Measurements from ENCODE around the gene EFL1. TPM values are rescaled to one million over a fixed set of nuclear protein-coding genes. Genes with fewer than 3 reads are reported as not detected.

The EFL1 gene
- total RNA-seq, 3 donors from 2014 or later (not counting 1 experiment from before 2014, with no cell fraction given), result 17.1 to 29.6 (median 20.6) TPM

DNA sequence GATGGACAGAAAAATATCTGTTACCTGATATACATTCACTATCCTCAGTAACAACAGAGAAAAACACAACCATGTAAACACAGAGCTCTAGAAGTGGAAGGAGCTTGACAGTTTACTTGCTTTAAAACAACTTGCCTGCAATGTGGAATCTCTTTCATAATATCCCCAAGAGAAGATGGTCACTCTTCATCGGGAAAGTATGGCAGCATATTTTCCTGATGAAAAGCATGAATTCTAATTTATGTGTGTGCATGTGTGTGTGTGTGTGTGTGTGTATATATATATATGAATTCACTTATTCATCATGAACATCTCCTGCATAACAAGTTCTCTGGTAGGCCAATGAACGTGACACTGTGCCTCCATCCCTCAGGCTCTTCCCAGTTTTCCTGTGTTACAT, 81.2 kb downstream of the EFL1 start:
- no peak for ATAC-seq
- H3K9me3 Mint-ChIP-seq, result no peaks in the 10 kb centered on the region
- no peak overlapping the region for H3K4me3 Mint-ChIP-seq
- TF ChIP-seq, protein P1, sequence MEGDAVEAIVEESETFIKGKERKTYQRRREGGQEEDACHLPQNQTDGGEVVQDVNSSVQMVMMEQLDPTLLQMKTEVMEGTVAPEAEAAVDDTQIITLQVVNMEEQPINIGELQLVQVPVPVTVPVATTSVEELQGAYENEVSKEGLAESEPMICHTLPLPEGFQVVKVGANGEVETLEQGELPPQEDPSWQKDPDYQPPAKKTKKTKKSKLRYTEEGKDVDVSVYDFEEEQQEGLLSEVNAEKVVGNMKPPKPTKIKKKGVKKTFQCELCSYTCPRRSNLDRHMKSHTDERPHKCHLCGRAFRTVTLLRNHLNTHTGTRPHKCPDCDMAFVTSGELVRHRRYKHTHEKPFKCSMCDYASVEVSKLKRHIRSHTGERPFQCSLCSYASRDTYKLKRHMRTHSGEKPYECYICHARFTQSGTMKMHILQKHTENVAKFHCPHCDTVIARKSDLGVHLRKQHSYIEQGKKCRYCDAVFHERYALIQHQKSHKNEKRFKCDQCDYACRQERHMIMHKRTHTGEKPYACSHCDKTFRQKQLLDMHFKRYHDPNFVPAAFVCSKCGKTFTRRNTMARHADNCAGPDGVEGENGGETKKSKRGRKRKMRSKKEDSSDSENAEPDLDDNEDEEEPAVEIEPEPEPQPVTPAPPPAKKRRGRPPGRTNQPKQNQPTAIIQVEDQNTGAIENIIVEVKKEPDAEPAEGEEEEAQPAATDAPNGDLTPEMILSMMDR (IDR thresholded peaks at IDR 0.05), result no peak
- H3K27ac Mint-ChIP-seq, result no peak overlapping the region
- no peak for DNase-seq
- intact Hi-C loops (cut with micrococcal nuclease), result no loop called here
- no peaks in the 10 kb centered on the region for H3K36me3 ChIP-seq (ENCODE audit: control insufficient read depth, insufficient read depth, low read length)
- no peaks in the 10 kb centered on the region for H3K36me3 Mint-ChIP-seq
- no peak overlapping the region for H3K4me3 ChIP-seq (ENCODE audit: low read length)
- no peaks in the 10 kb centered on the region for H3K27me3 Mint-ChIP-seq (ENCODE audit: low read depth in 2 of 2)
- peaks cover 8 to 29% of the 10 kb centered on the region in 2 donors for H3K4me1 Mint-ChIP-seq
- H3K4me1 ChIP-seq (ENCODE audit: control insufficient read depth, insufficient read depth, low read length), result no peaks in the 10 kb centered on the region
- WGBS (ENCODE audit: insufficient coverage), result 95% methylated on average over 1 of the region's 2 CpGs
- H3K27me3 ChIP-seq (ENCODE audit: control insufficient read depth, insufficient read depth, low read length), result no peaks in the 10 kb centered on the region
- H3K27ac ChIP-seq (ENCODE audit: low read length), result no peak overlapping the region
- no peaks in the 10 kb centered on the region for H3K9me3 ChIP-seq (ENCODE audit: control insufficient read depth, insufficient read depth, low read length)

DNA sequence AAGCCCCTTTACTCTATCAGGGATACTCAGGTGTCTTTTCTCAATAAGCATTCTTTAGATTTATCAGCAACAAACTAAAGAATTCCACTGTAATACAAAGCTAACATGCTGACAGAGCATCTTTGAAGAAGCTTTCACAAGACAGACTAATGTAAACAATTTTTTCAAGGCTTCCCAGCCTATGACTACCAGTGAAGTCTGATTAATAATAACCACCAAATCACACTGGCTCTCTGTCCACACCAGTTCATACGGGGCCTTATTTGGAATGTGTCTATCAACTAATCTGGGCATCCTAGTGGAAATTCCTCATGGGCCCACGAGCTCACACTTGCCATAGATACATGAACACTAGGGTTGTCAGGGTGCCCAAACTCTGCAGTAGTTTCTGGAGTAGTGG, 84.5 kb downstream of the EFL1 start:
- Histone ChIP-seq H3K9me3 (ENCODE audit: control insufficient read depth, insufficient read depth, low read length) (no peaks in the 10 kb centered on the region), H3K4me3 (ENCODE audit: low read length) (no peak overlapping the region), H3K27ac (ENCODE audit: low read length) (no peak overlapping the region), H3K36me3 (ENCODE audit: control insufficient read depth, insufficient read depth, low read length) (no peaks in the 10 kb centered on the region), H3K4me1 (ENCODE audit: control insufficient read depth, insufficient read depth, low read length) (no peaks in the 10 kb centered on the region), H3K27me3 (ENCODE audit: control insufficient read depth, insufficient read depth, low read length) (no peaks in the 10 kb centered on the region)
- no peak for DNase-seq
- ATAC-seq, result no peak
- Mint-ChIP-seq H3K27me3 (ENCODE audit: low read depth in 2 of 2) (no peaks in the 10 kb centered on the region), H3K27ac (no peak overlapping the region), H3K4me3 (no peak overlapping the region), H3K4me1 (peaks cover 8 to 22% of the 10 kb centered on the region in 2 donors), H3K9me3 (no peaks in the 10 kb centered on the region), H3K36me3 (no peaks in the 10 kb centered on the region)
- intact Hi-C loops (cut with micrococcal nuclease), result no loop called here
- WGBS (ENCODE audit: insufficient coverage), result 100% methylated on average over 2 of the region's 2 CpGs
- TF ChIP-seq, protein P1 (IDR thresholded peaks at IDR 0.05), result no peak

DNA sequence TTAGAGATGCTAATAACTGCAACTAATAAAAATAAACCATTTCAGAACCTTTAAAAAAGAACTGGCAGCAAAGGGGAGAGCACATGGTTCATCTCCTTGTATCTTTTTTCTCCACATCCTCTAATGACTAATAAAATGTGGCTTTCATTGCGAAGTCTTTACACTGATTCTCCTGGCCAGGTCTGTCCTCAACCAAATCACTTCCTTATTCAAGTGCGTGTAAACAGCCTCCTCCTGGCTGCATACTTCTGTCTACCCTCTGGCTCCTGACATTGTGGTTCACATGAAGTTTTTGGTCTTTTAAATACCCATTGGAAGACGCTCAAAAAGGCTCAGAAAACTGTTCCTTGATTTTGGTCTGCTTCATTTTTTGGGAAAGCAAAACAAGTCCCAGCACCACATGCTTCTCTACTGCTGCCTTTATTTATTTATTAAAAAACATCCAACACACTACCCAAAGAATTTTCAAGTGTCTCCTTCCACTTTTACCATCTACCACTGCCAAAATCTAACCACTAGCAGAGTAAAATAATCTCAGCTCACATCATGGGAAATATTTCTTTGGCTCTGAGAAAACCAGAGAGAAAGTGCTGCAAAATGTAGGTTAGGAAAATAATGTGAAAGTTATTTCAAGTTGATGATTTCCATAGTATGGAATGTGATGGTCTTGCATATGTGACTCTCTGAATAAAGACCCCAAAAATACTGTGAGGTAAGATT, 85.1 kb downstream of the EFL1 start:
- H3K9me3 Mint-ChIP-seq, result no peaks in the 10 kb centered on the region
- H3K27me3 Mint-ChIP-seq (ENCODE audit: low read depth in 2 of 2), result no peaks in the 10 kb centered on the region
- no peak overlapping the region for H3K27ac ChIP-seq (ENCODE audit: low read length)
- DNase-seq (no peak), ATAC-seq (no peak)
- WGBS (ENCODE audit: insufficient coverage), result 69% methylated on average over 3 of the region's 3 CpGs
- no peaks in the 10 kb centered on the region for H3K27me3 ChIP-seq (ENCODE audit: control insufficient read depth, insufficient read depth, low read length)
- H3K36me3 Mint-ChIP-seq, result no peaks in the 10 kb centered on the region
- peaks cover 8 to 22% of the 10 kb centered on the region in 2 donors for H3K4me1 Mint-ChIP-seq
- H3K4me3 Mint-ChIP-seq, result no peak overlapping the region
- H3K4me3 ChIP-seq (ENCODE audit: low read length), result no peak overlapping the region
- peak overlapping the region in 1 of 2 donors; percentile 27 for H3K27ac Mint-ChIP-seq
- TF ChIP-seq, protein P1 (IDR thresholded peaks at IDR 0.05), result no peak
- no peaks in the 10 kb centered on the region for H3K36me3 ChIP-seq (ENCODE audit: control insufficient read depth, insufficient read depth, low read length)
- intact Hi-C loops (cut with micrococcal nuclease), result no loop called here
- no peaks in the 10 kb centered on the region for H3K9me3 ChIP-seq (ENCODE audit: control insufficient read depth, insufficient read depth, low read length)
- no peaks in the 10 kb centered on the region for H3K4me1 ChIP-seq (ENCODE audit: control insufficient read depth, insufficient read depth, low read length)

DNA sequence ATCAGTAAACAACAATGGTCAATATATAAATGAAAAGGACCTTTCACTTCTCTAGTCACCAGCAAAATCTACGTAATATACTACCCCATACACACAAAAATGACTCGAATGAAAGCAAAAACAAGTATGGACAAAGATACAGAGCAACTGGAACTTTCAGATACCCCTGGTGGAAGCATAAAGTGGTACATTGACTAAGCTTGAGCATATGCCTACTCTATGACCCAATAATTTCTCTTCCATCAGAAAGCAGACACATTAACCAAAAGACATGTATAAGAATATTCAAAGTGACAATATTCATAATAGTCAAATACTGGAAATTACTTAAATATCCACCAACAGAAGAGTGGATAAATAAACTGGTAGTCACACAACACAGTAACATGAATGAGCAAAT, 86.0 kb downstream of the EFL1 start:
- intact Hi-C loops (cut with micrococcal nuclease), result no loop called here
- Mint-ChIP-seq H3K27me3 (ENCODE audit: low read depth in 2 of 2) (no peaks in the 10 kb centered on the region), H3K9me3 (no peaks in the 10 kb centered on the region), H3K4me3 (no peak overlapping the region), H3K27ac (no peak overlapping the region), H3K36me3 (no peaks in the 10 kb centered on the region), H3K4me1 (peaks cover 8 to 23% of the 10 kb centered on the region in 2 donors)
- H3K36me3 ChIP-seq (ENCODE audit: control insufficient read depth, insufficient read depth, low read length), result no peaks in the 10 kb centered on the region
- H3K27ac ChIP-seq (ENCODE audit: low read length), result no peak overlapping the region
- DNase-seq (no peak), ATAC-seq (no peak)
- WGBS (ENCODE audit: insufficient coverage), result 100% methylated on average over 2 of the region's 2 CpGs
- H3K27me3 ChIP-seq (ENCODE audit: control insufficient read depth, insufficient read depth, low read length), result no peaks in the 10 kb centered on the region
- H3K4me1 ChIP-seq (ENCODE audit: control insufficient read depth, insufficient read depth, low read length), result no peaks in the 10 kb centered on the region
- TF ChIP-seq, protein P1 (IDR thresholded peaks at IDR 0.05), result no peak
- H3K9me3 ChIP-seq (ENCODE audit: control insufficient read depth, insufficient read depth, low read length), result no peaks in the 10 kb centered on the region
- no peak overlapping the region for H3K4me3 ChIP-seq (ENCODE audit: low read length)

All from natural killer cell (primary cell).